Measurements from ENCODE around the gene CHRNE.
"Not testable (repeated sequence)": the region's sequence is repeated elsewhere in the genome, so short reads cannot be mapped to it uniquely, and the experiment has no call there.

The CHRNE gene

GRCh38 chr17:4908301-4908700, 5.4 kb upstream of the CHRNE start:
- in situ Hi-C loops (cut with MboI; ENCODE audit: low sequenced_read_pairs), result no loop called here

- in situ Hi-C loops (cut with MboI; ENCODE audit: low sequenced_read_pairs), result not testable (repeated sequence)
Measured at GRCh38 chr17:4906642-4907041, 3.7 kb upstream of the CHRNE start.

- in situ Hi-C loops (cut with MboI; ENCODE audit: low sequenced_read_pairs), result no loop called here
Measured at GRCh38 chr17:4902540-4902939, 358 bp downstream of the CHRNE start.

GRCh38 chr17:4901648-4902344, 1.1 kb downstream of the CHRNE start:
- in situ Hi-C loops (cut with MboI; ENCODE audit: low sequenced_read_pairs), result no loop called here

- in situ Hi-C loops (cut with MboI; ENCODE audit: low sequenced_read_pairs), result no loop called here
Measured at GRCh38 chr17:4901108-4901647, 1.7 kb downstream of the CHRNE start.

GRCh38 chr17:4900231-4901107, 2.4 kb downstream of the CHRNE start:
- in situ Hi-C loops (cut with MboI; ENCODE audit: low sequenced_read_pairs), result no loop called here

- in situ Hi-C loops (cut with MboI; ENCODE audit: low sequenced_read_pairs), result no loop called here
Measured at GRCh38 chr17:4899341-4900230, 3.3 kb downstream of the CHRNE start, which contains the start of gene C17orf107. Gene C17orf107, plus strand, starts transcription at chr17:4899536. Its CDS starts 227 bp downstream, at chr17:4899763.

- in situ Hi-C loops (cut with MboI; ENCODE audit: low sequenced_read_pairs), result no loop called here
Measured at GRCh38 chr17:4898927-4899326, 4.0 kb downstream of the CHRNE start.

- in situ Hi-C loops (cut with MboI; ENCODE audit: low sequenced_read_pairs), result no loop called here
Measured at GRCh38 chr17:4898351-4898750, 4.5 kb downstream of the CHRNE start.

- in situ Hi-C loops (cut with MboI; ENCODE audit: low sequenced_read_pairs), result no loop called here
Measured at GRCh38 chr17:4897785-4898184, 5.1 kb downstream of the CHRNE start.

- in situ Hi-C loops (cut with MboI; ENCODE audit: low sequenced_read_pairs), result no loop called here
Measured at GRCh38 chr17:4897198-4897687, 5.7 kb downstream of the CHRNE start.

GRCh38 chr17:4896332-4897197, 6.3 kb downstream of the CHRNE start:
- in situ Hi-C loops (cut with MboI; ENCODE audit: low sequenced_read_pairs), result no loop called here

- in situ Hi-C loops (cut with MboI; ENCODE audit: low sequenced_read_pairs), result no loop called here
Measured at GRCh38 chr17:4895657-4896331, 7.1 kb downstream of the CHRNE start.

GRCh38 chr17:4895121-4895520, 7.8 kb downstream of the CHRNE start:
- in situ Hi-C loops (cut with MboI; ENCODE audit: low sequenced_read_pairs), result no loop called here

GRCh38 chr17:4893721-4894560, 9.0 kb downstream of the CHRNE start:
- in situ Hi-C loops (cut with MboI; ENCODE audit: low sequenced_read_pairs), result no loop called here

GRCh38 chr17:4893272-4893671, 9.6 kb downstream of the CHRNE start:
- in situ Hi-C loops (cut with MboI; ENCODE audit: low sequenced_read_pairs), result no loop called here

GRCh38 chr17:4892499-4893221, 10.2 kb downstream of the CHRNE start:
- in situ Hi-C loops (cut with MboI; ENCODE audit: low sequenced_read_pairs), result no loop called here
